ENCODE data around the gene GUCY1A2. TPM values are rescaled to one million over a fixed set of nuclear protein-coding genes. Genes with fewer than 3 reads are reported as not detected.
"Not testable (repeated sequence)": the region's sequence is repeated elsewhere in the genome, so short reads cannot be mapped to it uniquely, and the experiment has no call there.

GUCY1A2 gene
- total and polyA plus RNA-seq, 2 donors (not counting 3 experiments of a cell fraction or from before 2014, with no cell fraction given), result 0.02 to 0.03 TPM

- ChIA-PET CTCF (interaction anchor here (0.6 kb wide), 1 partner anchor 10 kb away, joined by 3 read pairs; no protein-coding TSS in a partner anchor), POLR2A (no interaction called here)
- Histone ChIP-seq H3K9ac (replicated peaks; ENCODE audit: extremely low read depth, insufficient read depth, low read length) (no peak overlapping the region), H3K27ac (ENCODE audit: insufficient read depth, low read depth, low read length) (no peak overlapping the region), H3K4me1 (ENCODE audit: control insufficient read depth, extremely low read depth, insufficient read depth, low read length) (no peaks in the 10 kb centered on the region), H3K9me1 (replicated peaks; ENCODE audit: control insufficient read depth, extremely low read depth, insufficient read depth, low read length) (no peaks in the 10 kb centered on the region), H3K4me3 (replicated peaks in 1 of 3; ENCODE audit: insufficient read depth in 1 of 3, low read depth in 1 of 3, low read length in 3 of 3) (no peak overlapping the region), H2AFZ (ENCODE audit: low read depth, low read length) (no peak overlapping the region), H3K36me3 (ENCODE audit: control insufficient read depth in 2 of 2, extremely low read depth in 1 of 2, insufficient read depth in 2 of 2, low read length in 2 of 2) (no peaks in the 10 kb centered on the region), H3K9me3 (replicated peaks; ENCODE audit: control insufficient read depth, insufficient read depth, low read length) (no peaks in the 10 kb centered on the region), H3K79me2 (ENCODE audit: control insufficient read depth, insufficient read depth, low read length) (no peaks in the 10 kb centered on the region), H3K4me2 (ENCODE audit: insufficient read depth, low read length) (no peak overlapping the region), H3K27me3 (ENCODE audit: control insufficient read depth in 2 of 2, insufficient read depth in 2 of 2, low read length in 2 of 2) (no peaks in the 10 kb centered on the region), H4K20me1 (replicated peaks; ENCODE audit: control insufficient read depth, extremely low read depth, insufficient read depth, low read length) (no peaks in the 10 kb centered on the region)
- no peak for TF ChIP-seq CTCF (IDR thresholded peaks at IDR 0.05; ENCODE audit: extremely low read depth in 1 of 2, insufficient read depth in 1 of 2, low read depth in 1 of 2, low read length in 2 of 2)
- dilution Hi-C loops (cut with MboI; ENCODE audit: extremely low pct_ligation_motif_present, low sequenced_read_pairs) (no loop called here), intact Hi-C loops (cut with micrococcal nuclease) (no loop called here)
- DNase-seq (ENCODE audit: low read depth, low spot score) (no peak), FAIRE-seq (no peak)
- BruUV-seq (replicated peaks), result no TSS peak
These were observed 129.9 kb downstream of the GUCY1A2 start for GRCh38 chr11:106888386-106888785.

- FAIRE-seq; H3K36me3 ChIP-seq (ENCODE audit: control insufficient read depth in 2 of 2, extremely low read depth in 1 of 2, insufficient read depth in 2 of 2, low read length in 2 of 2); H3K4me2 ChIP-seq (ENCODE audit: insufficient read depth, low read length); H2AFZ ChIP-seq (ENCODE audit: low read depth, low read length); H3K27ac ChIP-seq (ENCODE audit: insufficient read depth, low read depth, low read length); H4K20me1 ChIP-seq (replicated peaks; ENCODE audit: control insufficient read depth, extremely low read depth, insufficient read depth, low read length); H3K9me1 ChIP-seq (replicated peaks; ENCODE audit: control insufficient read depth, extremely low read depth, insufficient read depth, low read length); DNase-seq (ENCODE audit: low read depth, low spot score); H3K9ac ChIP-seq (replicated peaks; ENCODE audit: extremely low read depth, insufficient read depth, low read length); H3K9me3 ChIP-seq (replicated peaks; ENCODE audit: control insufficient read depth, insufficient read depth, low read length); dilution Hi-C loops (cut with MboI; ENCODE audit: extremely low pct_ligation_motif_present, low sequenced_read_pairs); CTCF ChIA-PET; H3K27me3 ChIP-seq (ENCODE audit: control insufficient read depth in 2 of 2, insufficient read depth in 2 of 2, low read length in 2 of 2); H3K79me2 ChIP-seq (ENCODE audit: control insufficient read depth, insufficient read depth, low read length); intact Hi-C loops (cut with micrococcal nuclease); H3K4me3 ChIP-seq (replicated peaks in 1 of 3; ENCODE audit: insufficient read depth in 1 of 3, low read depth in 1 of 3, low read length in 3 of 3); H3K4me1 ChIP-seq (ENCODE audit: control insufficient read depth, extremely low read depth, insufficient read depth, low read length); POLR2A ChIA-PET; BruUV-seq (replicated peaks): not testable (repeated sequence)
These were observed 134.6 kb downstream of the GUCY1A2 start for GRCh38 chr11:106883693-106884092.
